Measurements from ENCODE around the gene CFAP299.

DNA sequence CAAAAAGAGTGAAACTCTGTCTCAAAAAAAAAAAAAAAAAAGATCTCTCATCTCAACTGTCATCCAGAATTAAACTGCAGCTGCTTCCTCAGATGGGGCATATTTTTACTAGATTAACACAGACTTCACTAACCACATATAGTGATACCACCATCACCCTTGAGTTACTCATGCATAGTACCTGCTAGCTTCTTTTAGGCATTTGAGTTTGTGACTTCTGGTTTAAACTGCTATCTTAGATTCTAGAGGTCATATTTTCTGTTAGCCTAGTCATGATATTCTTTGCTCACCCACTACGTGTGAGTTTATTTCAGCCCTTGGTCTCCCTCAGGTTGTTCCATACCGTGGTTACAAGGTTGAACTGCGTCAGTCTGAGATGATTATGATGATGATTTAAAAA is 540.1 kb downstream of the CFAP299 start:
- TF ChIP-seq, protein P1, sequence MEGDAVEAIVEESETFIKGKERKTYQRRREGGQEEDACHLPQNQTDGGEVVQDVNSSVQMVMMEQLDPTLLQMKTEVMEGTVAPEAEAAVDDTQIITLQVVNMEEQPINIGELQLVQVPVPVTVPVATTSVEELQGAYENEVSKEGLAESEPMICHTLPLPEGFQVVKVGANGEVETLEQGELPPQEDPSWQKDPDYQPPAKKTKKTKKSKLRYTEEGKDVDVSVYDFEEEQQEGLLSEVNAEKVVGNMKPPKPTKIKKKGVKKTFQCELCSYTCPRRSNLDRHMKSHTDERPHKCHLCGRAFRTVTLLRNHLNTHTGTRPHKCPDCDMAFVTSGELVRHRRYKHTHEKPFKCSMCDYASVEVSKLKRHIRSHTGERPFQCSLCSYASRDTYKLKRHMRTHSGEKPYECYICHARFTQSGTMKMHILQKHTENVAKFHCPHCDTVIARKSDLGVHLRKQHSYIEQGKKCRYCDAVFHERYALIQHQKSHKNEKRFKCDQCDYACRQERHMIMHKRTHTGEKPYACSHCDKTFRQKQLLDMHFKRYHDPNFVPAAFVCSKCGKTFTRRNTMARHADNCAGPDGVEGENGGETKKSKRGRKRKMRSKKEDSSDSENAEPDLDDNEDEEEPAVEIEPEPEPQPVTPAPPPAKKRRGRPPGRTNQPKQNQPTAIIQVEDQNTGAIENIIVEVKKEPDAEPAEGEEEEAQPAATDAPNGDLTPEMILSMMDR (IDR thresholded peaks at IDR 0.05 in 8 of 11, conservative IDR thresholded peaks at IDR 0.05 in 3 of 11) = no peak
- TF ChIP-seq POLR2A (IDR thresholded peaks at IDR 0.05) = no peak
